IgD-negative memory B cell (primary cell): ENCODE measurements around the gene LANCL1. TPM values are rescaled to one million over a fixed set of nuclear protein-coding genes. Genes with fewer than 3 reads are reported as not detected.

ENCODE experiments used
- H3K27ac Mint-ChIP-seq, 3 donors: one replicate each; pipeline ENCODE4 v1.8.0; 2020 to 2022; ENCODE audit warnings: mild to moderate bottlenecking in 3 of 3, mixed read lengths in 3 of 3, moderate library complexity in 1 of 3
- H3K27me3 Mint-ChIP-seq: one replicate; pipeline ENCODE4 v1.8.0; 2021; ENCODE audit warnings: mixed read lengths
- H3K36me3 Mint-ChIP-seq: one replicate; pipeline ENCODE4 v1.8.0; 2020; ENCODE audit warnings: mild to moderate bottlenecking, mixed read lengths
- H3K4me1 Mint-ChIP-seq, 3 donors: one replicate each; pipeline ENCODE4 v1.8.0; 2020 to 2022; ENCODE audit warnings: mixed read lengths in 3 of 3, mild to moderate bottlenecking in 1 of 3
- H3K4me3 Mint-ChIP-seq, 4 donors: one replicate each; pipeline ENCODE4 v1.8.0; 2020 to 2022; ENCODE audit warnings: mild to moderate bottlenecking in 4 of 4, mixed read lengths in 4 of 4, moderate library complexity in 3 of 4
- H3K9me3 Mint-ChIP-seq, 3 donors: one replicate each; pipeline ENCODE4 v1.8.0; 2020 to 2021; ENCODE audit warnings: mixed read lengths in 3 of 3, mild to moderate bottlenecking in 1 of 3
- polyA plus RNA-seq: library from polyadenylated mRNA; unstranded; fragments of 300-500 nt; fragmentation: Illumina TruSeq; gene quantifications from one replicate; pipeline ENCODE4 v1.2.3, GENCODE V29; 2021

Gene LANCL1
- polyA plus RNA-seq, 1 donor from 2014 or later, result 16.5 TPM

DNA sequence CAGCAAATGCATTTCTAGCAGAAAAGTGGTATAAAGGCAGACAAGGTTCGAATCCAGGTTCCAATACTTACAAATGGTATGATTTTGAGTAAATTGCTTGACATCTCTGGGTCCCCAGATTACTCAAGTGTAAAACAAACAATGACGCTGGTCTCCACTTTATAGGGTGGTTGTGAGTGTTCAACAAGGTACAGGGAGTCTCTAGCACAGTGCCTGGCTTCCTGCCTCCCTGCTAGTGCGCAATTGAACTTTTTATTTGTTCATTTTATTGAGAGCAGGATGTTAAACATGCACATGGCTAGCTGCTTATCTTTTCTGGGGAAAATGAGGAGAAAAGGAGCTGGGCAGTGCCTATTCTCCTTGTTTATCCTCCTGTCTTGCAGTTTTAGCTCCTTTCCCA lies 86.7 kb downstream of the LANCL1 start:
- no peak overlapping the region for H3K4me3 Mint-ChIP-seq
- no peaks in the 10 kb centered on the region for H3K36me3 Mint-ChIP-seq
- H3K9me3 Mint-ChIP-seq, result no peaks in the 10 kb centered on the region

DNA sequence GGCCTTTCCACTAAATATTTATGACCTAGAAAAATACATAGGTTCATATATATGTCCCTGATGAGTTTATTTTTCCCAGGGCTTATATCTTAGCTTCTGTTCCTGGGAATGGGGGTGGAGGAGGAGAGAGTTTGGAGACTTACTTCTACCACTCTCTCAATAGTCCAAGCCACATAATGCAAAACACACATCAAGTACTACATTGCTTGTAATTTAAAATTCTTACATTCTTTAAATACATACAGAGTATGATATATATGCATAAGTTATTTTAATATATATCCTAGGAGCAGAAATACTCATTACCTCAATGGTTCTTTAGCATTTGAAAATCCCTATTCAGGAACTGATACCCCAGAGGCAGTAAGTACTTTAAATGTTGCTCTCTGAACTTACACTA lies 88.4 kb downstream of the LANCL1 start:
- Mint-ChIP-seq H3K36me3 (no peaks in the 10 kb centered on the region), H3K27ac (no peak overlapping the region), H3K27me3 (peaks cover 4% of the 10 kb centered on the region), H3K4me1 (peaks cover 0 to 1% (median 0%) of the 10 kb centered on the region in 3 donors), H3K9me3 (peaks cover 0 to 2% (median 0%) of the 10 kb centered on the region in 3 donors), H3K4me3 (no peak overlapping the region)

More for the DNA sequence above, 86.7 kb downstream of the LANCL1 start:
- Mint-ChIP-seq H3K4me1 (peaks cover 0 to 1% (median 0%) of the 10 kb centered on the region in 3 donors), H3K27me3 (no peaks in the 10 kb centered on the region), H3K27ac (no peak overlapping the region)

- no peaks in the 10 kb centered on the region for H3K36me3 Mint-ChIP-seq
- H3K27me3 Mint-ChIP-seq, result peaks cover 6% of the 10 kb centered on the region
- peaks cover 0 to 2% (median 0%) of the 10 kb centered on the region in 3 donors for H3K9me3 Mint-ChIP-seq
- peaks cover 0 to 1% (median 0%) of the 10 kb centered on the region in 3 donors for H3K4me1 Mint-ChIP-seq
- H3K27ac Mint-ChIP-seq, result no peak overlapping the region
- H3K4me3 Mint-ChIP-seq, result no peak overlapping the region
Observed at GRCh38 chr2:210387074-210387473, 89.5 kb downstream of the LANCL1 start.

Other genes with a start within 250 kb of the LANCL1 start
- gene MYL1, start 161.6 kb downstream of the LANCL1 start, polyA plus RNA-seq, result not detected
- gene CPS1, start 79.8 kb upstream of the LANCL1 start, polyA plus RNA-seq, result not detected